ENCODE results near the gene POLA1.

The POLA1 gene

DNA sequence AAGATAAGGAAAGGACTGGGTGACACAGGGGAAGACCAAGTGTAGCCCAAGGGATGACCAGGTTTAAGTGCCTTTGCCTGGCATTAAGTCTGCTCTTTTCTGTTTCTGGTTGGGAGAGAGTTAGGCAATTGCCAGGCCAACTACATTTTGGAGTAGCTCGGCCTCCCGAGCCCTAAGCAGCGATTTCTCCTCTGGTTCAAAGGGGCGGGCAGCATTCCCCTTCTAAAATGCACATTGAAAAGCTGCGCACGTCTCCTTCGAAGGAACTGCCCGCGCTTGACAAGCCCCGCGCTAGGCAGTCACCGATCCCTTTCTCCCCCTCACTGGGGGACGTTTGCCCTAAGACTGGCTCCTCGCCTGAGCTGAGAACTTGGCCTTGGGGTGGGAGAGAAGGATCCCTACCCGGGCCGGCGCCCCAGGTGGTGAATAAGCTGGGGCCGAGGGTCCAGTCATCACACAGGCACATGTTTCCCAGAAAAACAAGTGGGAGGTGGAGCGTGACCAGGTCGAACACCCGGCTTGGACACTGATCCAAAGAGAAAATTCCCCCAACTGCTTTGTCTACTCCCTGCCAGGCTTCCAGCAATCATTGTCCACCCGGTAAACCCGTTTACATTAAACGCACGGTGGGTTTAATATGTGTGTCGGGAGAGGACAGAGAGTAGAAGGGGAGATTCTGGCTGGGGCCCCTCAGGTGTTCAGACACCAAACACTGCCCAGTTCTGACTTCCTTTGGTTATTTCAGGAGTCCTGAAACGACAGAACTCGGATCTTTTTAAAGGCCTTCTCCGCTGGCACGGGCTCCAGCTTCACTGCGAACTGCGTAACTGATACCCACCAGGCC is 318.1 kb downstream of the POLA1 start:
- no peak for DNase-seq

DNA sequence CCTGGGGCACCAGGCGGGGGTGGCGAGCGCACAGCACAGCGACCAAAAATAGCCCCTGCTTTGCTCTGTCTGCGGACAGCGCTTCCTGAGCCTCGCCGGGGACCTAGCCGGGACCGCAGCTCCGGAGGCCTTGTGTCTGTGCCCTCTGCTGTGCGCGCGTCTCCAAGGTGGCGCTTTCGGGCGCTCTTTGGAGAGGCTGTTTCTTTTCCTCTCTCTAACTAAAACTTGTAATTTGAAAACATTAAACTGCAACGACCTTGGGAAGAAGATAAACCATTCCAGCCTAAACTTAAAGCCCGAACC is 318.7 kb downstream of the POLA1 start:
- no peak for DNase-seq

DNA sequence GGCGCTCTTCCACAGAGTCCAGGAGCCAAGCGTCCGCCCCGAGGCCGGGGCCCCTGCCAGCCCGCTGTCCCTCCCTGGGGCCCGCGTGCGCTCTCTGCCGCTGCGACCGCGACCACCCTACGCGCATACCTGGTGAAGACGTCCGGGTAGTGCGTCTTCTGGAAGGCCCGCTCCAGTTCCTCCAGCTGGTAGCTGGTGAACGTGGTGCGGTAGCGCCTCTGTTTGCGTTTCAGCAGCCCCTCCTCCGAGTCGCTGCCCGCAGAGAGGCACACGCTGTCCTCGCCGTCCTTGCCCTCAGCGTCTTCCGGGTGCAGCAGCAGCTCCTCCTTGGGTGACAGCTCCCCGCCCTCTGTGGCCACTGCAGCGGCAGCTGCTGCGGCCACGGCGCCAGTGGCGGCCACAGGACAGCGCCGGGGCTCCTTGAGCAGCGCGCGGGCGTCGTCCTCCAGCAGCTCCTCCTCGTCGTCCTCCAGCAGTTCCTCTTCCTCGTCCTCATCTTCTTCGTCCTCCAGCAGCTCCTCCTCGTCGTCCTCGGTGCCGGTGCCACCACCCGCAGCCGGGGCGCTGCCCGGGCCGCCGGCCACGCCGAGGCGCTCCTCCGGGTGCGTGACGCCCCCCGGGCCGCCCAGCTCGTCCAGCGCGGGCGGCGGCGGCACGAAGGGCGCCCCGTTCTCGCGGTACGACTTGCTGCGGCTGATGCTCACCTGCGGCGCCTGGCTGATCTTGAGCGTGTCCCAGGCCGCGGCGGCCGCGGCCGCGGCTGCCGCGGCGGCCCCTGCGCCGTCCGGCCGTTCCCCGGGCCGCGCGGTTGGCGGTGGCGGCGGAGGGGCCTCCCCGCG is 319.3 kb downstream of the POLA1 start:
- DNase-seq, result no peak

DNA sequence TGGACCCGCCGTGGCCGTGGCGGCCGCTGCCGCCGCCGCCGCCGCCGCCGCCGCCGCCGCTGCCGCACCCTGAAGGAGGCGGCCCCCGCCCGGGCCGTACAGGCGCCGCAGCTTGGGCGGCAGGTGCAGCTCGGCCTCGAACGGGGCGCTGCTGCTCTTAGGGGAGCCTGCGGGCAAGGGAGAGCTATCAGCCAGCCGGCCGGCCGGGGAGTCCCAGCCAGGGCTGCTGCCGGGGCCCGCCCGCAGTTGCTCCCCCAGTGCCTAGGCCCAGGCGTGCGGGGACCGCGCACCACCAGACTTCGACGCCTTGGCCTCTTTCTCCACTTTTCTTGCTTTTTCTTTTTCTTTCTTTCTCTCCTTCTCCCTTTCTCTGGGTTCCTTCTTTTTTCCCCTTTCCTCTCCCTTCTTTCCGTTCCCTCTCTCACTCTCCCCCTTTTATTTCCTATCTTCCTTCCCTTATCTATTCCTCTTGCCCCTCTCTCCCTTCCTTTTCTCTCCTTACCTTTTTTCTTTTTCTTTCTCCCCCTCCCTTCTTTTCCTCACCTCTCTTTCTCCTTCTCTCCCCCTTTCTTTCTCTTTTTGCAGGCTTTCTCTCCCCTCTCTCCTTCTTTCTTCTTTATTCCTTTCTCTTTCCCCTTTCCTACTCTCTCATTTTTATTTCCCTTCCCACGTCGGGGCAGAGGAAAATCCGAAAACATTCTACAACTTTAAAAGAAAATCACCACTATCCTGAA is 320.1 kb downstream of the POLA1 start:
- no peak for DNase-seq

DNA sequence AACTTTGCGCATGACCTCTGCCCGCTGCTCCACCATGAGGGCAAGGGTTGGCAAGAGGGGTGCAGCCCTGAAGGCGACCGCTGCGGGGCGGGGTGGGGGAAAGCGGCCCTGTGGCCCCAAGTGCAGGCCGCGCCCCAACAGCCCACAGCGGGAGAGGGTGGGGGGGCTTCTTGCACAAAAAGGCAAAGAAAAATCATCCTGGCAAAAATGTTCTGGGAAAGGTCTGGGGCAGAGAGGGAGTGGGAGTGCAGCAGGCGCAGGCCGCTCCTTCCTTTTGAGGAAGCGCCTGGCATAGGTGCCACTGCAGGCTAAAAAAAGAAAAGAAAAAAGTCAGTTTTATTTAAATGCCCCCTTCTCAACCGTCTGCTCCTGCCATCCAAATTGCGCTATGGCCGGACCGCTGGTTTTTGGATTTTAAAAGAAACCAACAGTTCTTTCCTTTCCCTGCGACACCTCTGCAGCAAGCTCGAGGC is 320.7 kb downstream of the POLA1 start:
- no peak for DNase-seq

DNA sequence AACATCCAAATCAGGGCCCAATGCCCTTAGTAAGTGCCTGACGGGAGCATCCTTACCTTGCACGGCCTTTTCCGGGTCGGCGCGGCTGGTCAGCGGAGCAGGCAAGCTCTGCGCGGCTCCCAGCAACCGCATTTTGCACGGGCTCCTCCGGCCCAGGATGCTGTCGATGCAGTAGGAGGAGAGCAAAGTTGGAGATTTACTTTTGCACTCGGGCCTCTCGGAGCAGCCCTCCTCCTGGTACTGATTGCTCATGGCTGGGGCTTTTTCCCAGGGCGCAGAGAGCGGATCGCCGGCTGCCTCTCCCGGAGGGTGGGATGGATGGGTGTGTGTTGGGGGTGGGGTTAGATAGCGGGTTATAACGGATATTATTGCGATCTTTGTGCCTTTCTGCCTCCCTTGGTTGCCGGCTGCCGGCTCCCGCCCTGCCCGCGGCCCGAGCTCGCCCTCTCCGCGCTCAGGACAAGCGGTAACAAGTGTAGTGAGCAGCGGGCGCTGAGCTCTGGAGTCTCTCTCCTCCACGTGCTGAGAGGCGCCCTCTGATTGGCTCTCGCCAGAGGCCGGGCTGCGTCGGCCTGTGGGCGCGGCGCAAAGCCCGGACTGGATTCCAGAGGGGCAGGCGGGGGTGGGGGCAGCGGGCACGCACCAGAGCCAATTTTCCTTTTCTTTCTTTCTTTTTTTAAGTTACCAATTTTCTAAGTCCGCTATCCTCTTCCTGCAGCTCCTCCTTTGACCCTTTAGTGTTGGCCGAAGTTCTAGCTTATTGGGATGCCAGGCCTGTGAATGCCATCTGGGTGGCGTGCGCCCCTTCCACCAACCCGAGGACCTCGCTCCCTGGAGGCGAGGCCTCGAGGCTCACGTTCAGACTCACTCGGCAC is 322.0 kb downstream of the POLA1 start, which contains the start of gene ARX:
Gene ARX, minus strand, starts transcription at position 480 of the 875 bp plus-strand sequence. Its CDS starts 228 bp downstream, at position 252.
- DNase-seq, result no peak

DNA sequence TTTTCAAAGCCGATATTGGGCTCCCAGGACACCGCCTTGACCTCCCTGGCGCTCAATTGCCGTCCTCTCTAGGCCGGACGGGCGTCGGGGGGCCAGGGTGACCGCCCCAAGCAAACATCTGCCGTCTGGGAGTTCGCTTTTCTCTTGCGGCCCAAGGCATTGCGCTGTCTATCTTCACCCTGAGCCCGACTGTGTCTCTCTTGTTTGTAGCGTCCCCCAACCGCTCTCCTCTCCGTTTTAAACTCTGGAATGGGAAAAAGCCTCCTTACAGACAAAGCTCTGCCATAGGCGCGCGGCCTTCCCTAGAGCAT is 322.6 kb downstream of the POLA1 start:
- no peak for DNase-seq

DNA sequence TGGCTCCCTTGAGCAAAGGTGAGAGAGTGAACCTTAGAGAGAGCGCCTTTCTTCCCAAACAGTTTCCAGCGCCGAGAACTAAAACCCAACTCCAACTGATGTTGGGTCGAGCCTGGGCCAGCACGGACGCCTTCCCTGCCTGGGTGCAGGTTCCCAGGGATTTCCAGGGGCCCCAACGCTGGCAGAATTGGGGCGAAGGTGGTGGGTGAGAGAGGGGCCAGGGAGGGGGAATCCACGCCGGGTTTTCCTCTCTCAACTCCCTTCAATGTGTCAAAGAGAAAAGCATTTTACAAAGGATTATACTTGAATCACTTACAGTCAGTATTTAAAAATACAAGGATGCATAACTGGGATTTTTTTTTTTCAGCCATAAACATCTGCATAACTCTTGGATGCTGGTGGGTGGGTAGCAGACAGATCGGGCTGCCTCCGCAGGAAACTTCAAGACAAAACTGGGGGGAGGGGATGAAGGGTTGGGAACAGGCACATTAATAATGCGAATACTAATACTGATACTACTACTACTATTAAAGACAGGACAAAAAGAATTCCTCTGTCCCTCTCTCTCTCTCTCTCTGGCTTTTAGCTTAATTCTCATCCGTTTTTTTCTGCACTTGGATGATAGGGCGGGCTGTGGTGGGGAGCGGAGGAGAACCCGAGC is 323.4 kb downstream of the POLA1 start:
- DNase-seq, result no peak

DNA sequence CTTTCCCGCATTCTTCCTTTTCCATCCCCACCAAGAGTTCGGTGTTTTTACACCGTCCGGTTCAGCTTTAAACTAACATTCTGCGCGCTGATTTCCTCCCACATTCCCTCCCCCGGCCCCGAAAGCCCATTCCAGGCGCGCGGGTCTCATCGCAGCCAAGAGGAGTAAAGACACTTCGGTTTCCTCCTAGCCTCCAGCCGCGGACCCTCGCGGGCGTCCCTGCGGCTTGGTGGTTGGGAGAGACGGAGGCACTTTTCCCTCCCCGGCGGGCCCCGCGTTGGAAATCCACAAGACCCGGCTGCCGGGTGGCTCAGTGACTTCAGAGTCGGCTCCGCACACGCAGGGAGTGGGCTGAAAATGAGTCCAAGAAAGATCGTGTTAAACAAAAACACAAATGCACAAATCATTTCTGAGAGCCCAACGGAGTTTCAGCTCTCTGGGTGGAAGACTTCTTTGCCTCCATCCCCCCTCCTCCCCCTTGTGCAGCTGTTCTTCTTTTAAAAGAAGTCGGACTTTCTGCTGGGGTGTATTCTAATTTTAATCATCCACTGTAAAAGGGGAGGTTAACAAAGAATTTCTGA is 324.0 kb downstream of the POLA1 start:
- DNase-seq, result no peak

DNA sequence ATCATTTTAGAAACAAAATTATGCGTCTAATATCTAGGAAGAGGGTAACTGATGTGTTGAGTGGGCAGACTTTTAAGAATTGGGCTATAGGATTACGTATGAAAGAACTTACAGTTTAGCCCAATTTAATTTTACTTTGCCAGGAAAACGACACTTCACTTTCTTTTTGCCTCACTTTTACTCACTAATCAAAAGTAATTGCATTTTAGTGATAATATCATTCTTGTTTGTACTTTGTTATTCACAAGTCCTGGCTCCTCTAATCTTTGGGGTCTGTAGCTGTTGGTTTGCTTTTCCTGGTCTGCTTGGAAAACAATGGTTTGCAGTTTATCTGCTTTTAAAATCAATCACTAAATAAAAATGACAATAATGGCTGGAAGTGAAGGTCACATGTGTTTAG is 325.0 kb downstream of the POLA1 start:
- no peak for DNase-seq

DNA sequence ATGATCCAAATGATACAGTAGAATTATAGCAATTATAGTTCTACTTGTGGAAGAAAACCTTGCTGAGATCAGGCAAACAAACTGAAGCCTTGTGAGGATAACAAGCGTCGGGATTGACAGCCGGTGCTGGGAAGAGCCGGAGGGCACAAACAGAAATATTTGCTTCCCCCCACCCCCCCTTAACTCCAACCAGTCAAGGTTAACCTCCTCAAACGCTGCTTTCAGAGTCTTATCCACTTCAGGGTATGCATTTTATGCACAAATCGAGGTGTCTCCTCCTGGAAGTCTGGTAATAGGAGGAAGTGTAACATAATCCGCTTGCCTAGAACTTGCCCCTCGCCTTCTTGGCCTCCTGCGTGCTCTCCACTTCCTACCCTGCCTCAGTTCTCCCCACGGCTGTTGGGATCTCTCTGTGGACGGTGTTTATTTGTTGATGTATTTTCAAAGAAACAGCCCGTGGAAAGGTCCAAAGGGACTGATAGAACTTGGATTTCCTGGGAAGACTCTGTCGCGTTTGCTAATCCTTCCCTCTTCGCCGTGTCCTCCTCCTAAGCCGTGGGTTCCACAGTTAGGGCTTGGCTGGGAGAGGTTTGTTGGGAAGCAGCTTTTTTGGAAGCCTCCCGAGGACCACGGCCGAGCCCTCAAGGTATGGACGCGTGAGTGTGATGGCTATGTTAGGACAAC is 326.1 kb downstream of the POLA1 start:
- DNase-seq, result no peak

DNA sequence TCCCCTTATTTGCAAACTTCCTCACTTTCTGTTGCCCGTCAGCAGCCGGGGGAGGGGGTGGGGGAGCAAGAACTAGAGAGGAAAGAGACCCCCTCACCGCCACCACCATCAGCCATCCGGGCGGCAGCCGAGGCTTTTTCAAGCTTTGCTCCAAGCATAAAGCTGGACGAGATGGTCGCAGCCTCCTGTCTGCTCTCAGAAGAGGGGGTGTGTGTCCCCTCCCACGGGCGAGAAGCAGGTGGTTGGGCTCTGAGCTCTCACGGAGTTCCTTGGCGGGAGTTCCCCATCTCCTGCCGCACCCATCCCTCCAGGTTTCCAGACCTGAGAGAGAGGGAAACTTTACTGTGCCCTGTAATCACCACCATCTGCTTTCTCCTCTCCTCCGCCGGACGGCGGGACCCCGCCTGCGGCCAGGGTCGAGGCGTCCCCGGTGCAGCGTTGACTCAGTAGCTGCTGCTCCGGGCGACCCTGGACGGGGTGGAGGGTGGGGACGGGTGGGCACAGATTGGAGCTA is 326.7 kb downstream of the POLA1 start:
- no peak for DNase-seq

DNA sequence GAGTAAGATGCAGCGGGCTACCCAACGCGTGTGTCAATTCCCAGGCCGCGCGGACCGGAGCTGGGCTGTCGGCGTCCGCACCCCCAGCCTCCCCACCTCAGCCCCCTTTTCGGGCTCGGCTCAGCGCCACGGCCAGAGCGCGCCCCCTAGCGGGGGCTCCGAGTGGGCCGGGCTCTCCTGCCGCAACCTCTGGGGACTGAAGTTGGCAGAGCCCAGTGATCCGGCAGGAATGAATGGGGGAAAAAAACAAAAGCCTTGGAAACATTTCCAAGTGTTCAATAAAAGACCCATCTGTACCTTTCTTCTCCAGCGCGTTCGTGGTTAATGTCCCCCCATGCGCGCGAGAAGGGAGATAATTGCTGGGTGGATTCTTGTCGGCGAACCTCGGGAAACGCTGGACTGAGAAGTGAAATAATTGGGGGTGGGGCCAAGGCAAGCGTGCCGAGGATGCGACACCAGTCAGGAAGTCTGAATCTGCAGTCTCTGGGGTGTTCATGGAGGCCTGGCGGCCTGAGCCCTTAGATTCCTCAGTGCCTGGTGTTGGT is 327.3 kb downstream of the POLA1 start:
- no peak for DNase-seq

DNA sequence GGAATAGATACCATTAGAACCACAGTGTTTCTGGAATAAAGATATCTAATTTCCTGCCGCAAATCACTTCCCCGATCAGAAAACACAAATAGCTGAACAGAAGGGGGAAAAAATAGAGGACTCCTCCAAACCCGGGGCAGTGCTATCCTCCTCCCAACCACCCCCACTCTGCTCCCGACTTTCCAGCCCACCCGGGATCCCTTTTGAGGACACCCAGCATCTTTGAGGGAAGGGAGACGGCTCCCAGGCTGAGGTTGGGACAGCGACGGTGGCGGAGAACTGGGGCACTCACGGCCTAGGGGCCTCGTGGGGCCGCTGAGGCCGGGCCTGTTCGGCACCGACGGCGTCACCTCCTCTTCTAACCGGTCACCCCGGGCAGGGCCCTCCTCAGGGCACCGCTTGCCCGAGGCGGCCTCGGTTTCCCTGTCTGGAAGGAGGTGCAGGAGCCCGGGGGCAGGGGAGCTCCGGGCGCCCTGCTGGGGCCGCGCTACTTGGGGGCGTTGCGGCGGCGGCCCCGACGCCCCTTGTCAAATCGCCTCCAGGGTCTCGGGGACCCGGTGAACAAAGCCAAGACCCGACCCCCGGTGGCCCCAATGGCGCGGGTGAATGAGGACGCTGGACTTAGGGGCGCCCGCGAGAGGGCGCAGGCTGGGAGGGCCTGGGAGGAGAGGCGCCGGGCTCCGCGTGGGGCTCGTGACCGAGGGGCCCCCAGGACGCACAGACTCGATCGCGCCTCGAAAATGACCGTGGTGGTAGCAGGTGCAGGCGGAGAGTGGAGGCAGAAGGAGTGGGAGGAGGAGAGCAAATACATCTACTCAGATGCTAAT is 329.0 kb downstream of the POLA1 start:
- DNase-seq, result no peak

DNA sequence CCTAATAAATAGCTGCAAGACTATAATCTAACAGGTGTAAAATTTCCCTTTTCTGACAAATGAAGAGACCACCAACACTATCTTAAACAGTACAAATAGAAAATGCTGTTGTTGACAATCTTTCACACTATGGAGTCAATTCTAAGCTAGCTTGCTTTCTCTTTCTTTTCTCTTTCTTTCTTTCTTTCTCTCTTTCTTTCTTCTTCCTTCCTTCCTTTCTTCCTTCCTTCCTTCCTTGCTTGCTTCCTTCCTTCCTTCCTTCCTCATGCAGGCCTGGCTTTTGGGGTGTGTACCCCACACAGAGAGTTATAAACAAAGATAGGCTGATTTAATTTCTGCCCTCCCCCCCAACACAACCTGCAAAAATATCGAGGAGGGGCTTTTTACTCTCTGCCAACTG is 330.2 kb downstream of the POLA1 start:
- no peak for DNase-seq

DNA sequence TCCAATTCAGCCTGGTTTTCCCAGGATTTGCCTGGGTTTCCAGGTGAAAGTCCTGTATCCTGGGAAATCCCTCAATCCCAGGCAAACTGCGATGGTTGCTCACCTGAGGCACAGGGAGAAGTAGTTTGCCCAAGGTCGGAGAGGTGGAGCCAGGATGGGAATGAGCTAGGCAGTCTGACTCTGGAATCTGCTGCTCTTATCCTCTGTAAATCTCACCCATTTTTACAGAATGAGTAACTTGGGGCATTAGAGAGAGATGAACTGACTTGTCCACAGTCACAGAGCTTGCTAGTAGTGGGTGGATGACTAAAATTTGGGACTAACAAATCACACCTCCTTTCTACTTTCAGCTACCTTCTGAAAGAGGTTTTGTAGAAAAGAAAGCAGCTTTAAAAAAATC is 331.9 kb downstream of the POLA1 start:
- DNase-seq, result no peak

DNA sequence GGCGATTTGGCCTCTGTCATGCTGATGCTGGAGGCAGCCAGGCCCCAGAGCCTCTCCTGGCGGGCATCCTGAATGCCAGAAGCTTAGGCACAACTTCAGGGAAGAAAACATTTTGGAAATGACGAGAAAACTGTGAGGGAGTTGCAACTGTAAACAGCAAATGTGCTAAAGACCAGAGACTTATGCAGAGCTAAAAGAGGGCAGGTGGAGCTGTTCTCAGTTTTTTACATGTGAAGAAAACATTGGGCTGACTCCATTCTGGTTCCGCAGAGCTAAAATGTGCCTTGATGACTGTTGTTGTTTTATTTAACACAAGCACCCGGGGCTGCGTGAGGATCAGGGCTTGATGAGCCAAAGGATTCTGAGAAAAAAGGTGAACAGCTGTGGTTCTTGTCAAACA is 332.9 kb downstream of the POLA1 start:
- no peak for DNase-seq

DNA sequence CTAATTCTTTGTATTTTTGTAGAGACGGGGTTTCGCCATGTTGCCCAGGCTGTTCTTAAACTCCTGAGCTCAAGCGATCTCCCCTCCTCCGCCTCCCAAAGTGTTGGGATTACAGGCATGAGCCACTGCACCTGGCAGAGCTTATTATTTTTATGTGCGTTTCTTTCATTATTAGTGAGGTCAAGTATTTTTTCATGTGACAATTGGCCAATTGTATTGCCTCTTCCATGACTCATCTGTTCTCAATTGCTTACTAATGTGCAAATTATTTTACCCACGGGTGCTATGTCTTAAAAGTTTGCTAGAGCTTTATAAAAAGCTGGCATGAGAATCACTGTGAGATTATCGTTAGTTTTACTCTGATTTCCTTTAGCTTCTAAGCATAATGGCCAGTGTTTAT is 335.0 kb downstream of the POLA1 start:
- no peak for DNase-seq

DNA sequence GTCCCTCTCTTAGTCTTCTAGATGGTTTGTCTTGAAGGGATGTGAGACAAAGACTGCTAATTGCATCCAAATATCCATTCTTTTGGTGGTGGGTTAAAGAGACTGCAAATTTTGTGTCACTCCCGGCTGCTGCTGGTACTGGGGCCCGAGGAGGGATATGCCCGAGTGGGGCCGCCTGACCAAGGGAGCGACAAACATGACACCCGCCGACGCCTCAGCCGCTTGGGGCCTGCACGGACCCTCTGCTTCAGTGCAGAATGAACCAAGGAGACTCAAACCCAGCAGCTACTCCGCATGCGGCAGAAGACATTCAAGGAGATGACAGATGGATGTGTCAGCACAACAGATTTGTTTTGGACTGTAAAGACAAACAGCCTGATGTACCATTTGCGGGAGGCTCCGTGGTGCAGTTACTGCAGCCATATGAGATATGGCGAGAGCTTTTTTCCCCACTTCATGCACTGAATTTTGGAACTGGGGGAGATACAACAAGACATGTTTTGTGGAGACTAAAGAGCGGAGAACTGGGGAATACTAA is 335.6 kb downstream of the POLA1 start:
- DNase-seq, result no peak
